GM23338 (cell line): ENCODE data around the gene SLC15A1. TPM values are rescaled to one million over a fixed set of nuclear protein-coding genes. Genes with fewer than 3 reads are reported as not detected.

Experiments used
- ATAC-seq: fragments of 200-7000 bp; cut with Tn5 transposase; 3 replicates; pipeline ENCODE4 v1.9.1; 2020
- DNase-seq: peaks from one replicate; pipeline ENCODE4 v3.0.0-alpha.2; 2015; ENCODE audit warnings: low spot score
- H2AFZ ChIP-seq: fragments of 200-600 bp; sonication (generic); 2 replicates; pipeline ENCODE4 v1.8.0; 2016; ENCODE audit warnings: antibody characterized with exemption, mild to moderate bottlenecking, moderate library complexity
- H3F3A ChIP-seq: fragments of 200-600 bp; sonication (generic); replicated peaks from 2 replicates; pipeline ENCODE4 v1.8.0; 2017; ENCODE audit warnings: antibody characterized with exemption, mixed run types, low read depth
- H3K27ac ChIP-seq: fragments of 200-600 bp; sonication (generic); 2 replicates; pipeline ENCODE4 v1.6.1; 2016; ENCODE audit warnings: low read depth
- H3K27me3 ChIP-seq: fragments of 200-600 bp; sonication (generic); 2 replicates; pipeline ENCODE4 v1.8.0; 2016; ENCODE audit warnings: mild to moderate bottlenecking, mixed run types, moderate library complexity; ENCODE audit not compliant: insufficient read depth
- H3K36me3 ChIP-seq: fragments of 200-600 bp; sonication (generic); 2 replicates; pipeline ENCODE4 v1.8.0; 2016; ENCODE audit warnings: mild to moderate bottlenecking; ENCODE audit not compliant: insufficient read depth
- H3K4me1 ChIP-seq: fragments of 200-600 bp; sonication (generic); 2 replicates; pipeline ENCODE4 v1.8.0; 2016; ENCODE audit warnings: mild to moderate bottlenecking, moderate library complexity; ENCODE audit not compliant: insufficient read depth
- H3K4me2 ChIP-seq: fragments of 200-600 bp; sonication (generic); 2 replicates; pipeline ENCODE4 v1.7.1; 2017; ENCODE audit warnings: mixed run types
- H3K4me3 ChIP-seq: fragments of 200-600 bp; sonication (generic); 2 replicates; pipeline ENCODE4 v1.6.1; 2016; ENCODE audit warnings: mixed run types
- H3K79me2 ChIP-seq: fragments of 200-600 bp; sonication (generic); replicated peaks from 2 replicates; pipeline ENCODE4 v1.8.0; 2017; ENCODE audit warnings: mild to moderate bottlenecking; ENCODE audit not compliant: insufficient read depth
- H3K9me2 ChIP-seq: fragments of 200-600 bp; sonication (generic); 2 replicates; pipeline ENCODE4 v1.8.0; 2017; ENCODE audit not compliant: insufficient read depth
- H4K20me1 ChIP-seq: fragments of 200-600 bp; sonication (generic); replicated peaks from 2 replicates; pipeline ENCODE4 v1.8.0; 2017; ENCODE audit warnings: mild to moderate bottlenecking; ENCODE audit not compliant: insufficient read depth
- H3K27ac Mint-ChIP-seq: 2 replicates; pipeline ENCODE4 v1.8.0; 2020; ENCODE audit warnings: inconsistent platforms, mild to moderate bottlenecking, moderate library complexity, mixed read lengths
- H3K27me3 Mint-ChIP-seq: 3 replicates; pipeline ENCODE4 v1.8.0; 2022; ENCODE audit warnings: low read depth, mild to moderate bottlenecking, moderate library complexity, mixed read lengths, inconsistent platforms; ENCODE audit not compliant: insufficient read depth, poor library complexity
- H3K36me3 Mint-ChIP-seq: 3 replicates; pipeline ENCODE4 v1.8.0; 2021; ENCODE audit warnings: low read depth, mild to moderate bottlenecking, inconsistent platforms, moderate library complexity, mixed read lengths
- H3K4me1 Mint-ChIP-seq: 3 replicates; pipeline ENCODE4 v1.8.0; 2020; ENCODE audit warnings: mild to moderate bottlenecking, inconsistent platforms, mixed read lengths
- H3K4me3 Mint-ChIP-seq: 3 replicates; pipeline ENCODE4 v1.8.0; 2021; ENCODE audit warnings: moderate library complexity, mild to moderate bottlenecking, inconsistent platforms, mixed read lengths
- H3K9me3 Mint-ChIP-seq: 3 replicates; pipeline ENCODE4 v1.8.0; 2020; ENCODE audit warnings: moderate library complexity, mild to moderate bottlenecking, inconsistent platforms, mixed read lengths
- CREB1 ChIP-seq: fragments of 250-450 bp; sonication (Bioruptor Pico); IDR thresholded peaks from 2 replicates; pipeline ENCODE4 v1.5.0; 2020; ENCODE audit warnings: low read depth, mild to moderate bottlenecking, moderate library complexity
- EZH2 ChIP-seq: fragments of 200-600 bp; sonication (generic); IDR thresholded peaks from one replicate; pipeline ENCODE4 v1.8.0; 2017; ENCODE audit warnings: antibody characterized with exemption, mild to moderate bottlenecking, low read depth; ENCODE audit not compliant: unreplicated experiment
- EZH2phosphoT487 ChIP-seq: fragments of 200-600 bp; sonication (generic); IDR thresholded peaks from one replicate; pipeline ENCODE4 v1.8.1; 2018; ENCODE audit warnings: antibody characterized with exemption; ENCODE audit not compliant: unreplicated experiment
- JUNB ChIP-seq: IDR thresholded peaks from one replicate; pipeline ENCODE4 v1.6.1; 2016; ENCODE audit warnings: antibody characterized with exemption; ENCODE audit not compliant: unreplicated experiment
- NANOG ChIP-seq: IDR thresholded peaks from 2 replicates; pipeline ENCODE4 v1.6.1; 2016; ENCODE audit warnings: antibody characterized with exemption, borderline replicate concordance
- POLR2AphosphoS5 ChIP-seq: IDR thresholded peaks from 2 replicates; pipeline ENCODE4 v1.6.1; 2016; ENCODE audit warnings: antibody characterized with exemption, low read depth
- STAT1 ChIP-seq: IDR thresholded peaks from one replicate; pipeline ENCODE4 v1.6.1; 2016; ENCODE audit warnings: antibody characterized with exemption; ENCODE audit not compliant: unreplicated experiment
- ZNF114 ChIP-seq: fragments of 250-450 bp; sonication (Bioruptor Pico); IDR thresholded peaks from 2 replicates; pipeline ENCODE4 v1.5.0; 2020; ENCODE audit warnings: mild to moderate bottlenecking, moderate library complexity
- ZNF331 ChIP-seq: fragments of 250-450 bp; sonication (Bioruptor Pico); IDR thresholded peaks from 2 replicates; pipeline ENCODE4 v1.5.0; 2020; ENCODE audit warnings: low read depth, mild to moderate bottlenecking, moderate library complexity
- polyA plus RNA-seq: library from polyadenylated mRNA; unstranded; fragments of >200 nt; fragmentation: Nextera tagmentation; extraction: Ambion mirVana; gene quantifications from 2 replicates; pipeline ENCODE4 v1.2.1, GENCODE V29; 2016
- total RNA-seq: library from RNA; depleted of rRNA; stranded (reverse); fragments of >200 nt; shearing (Covaris generic); gene quantifications from 2 replicates; pipeline ENCODE4 v1.2.3, GENCODE V29; 2014
- TF ChIP-seq, protein P1 (sequence below): IDR thresholded peaks from one replicate; pipeline ENCODE4 v1.6.1; 2018; ENCODE audit warnings: antibody characterized with exemption; ENCODE audit not compliant: unreplicated experiment
- TF ChIP-seq, protein P2 (sequence below): IDR thresholded peaks from 2 replicates; pipeline ENCODE4 v1.6.1; 2016; ENCODE audit warnings: antibody characterized with exemption
- TF ChIP-seq, protein P3 (sequence below): fragments of 250-450 bp; sonication (Bioruptor Pico); IDR thresholded peaks from 2 replicates; pipeline ENCODE4 v1.5.0; 2020; ENCODE audit warnings: mild to moderate bottlenecking, moderate library complexity
- TF ChIP-seq, protein P4 (sequence below), 2 experiments: fragments of 200-600 bp in 1 of 2; sonication (generic) in 1 of 2; conservative IDR thresholded peaks; 2 replicates each; pipeline versions ENCODE4 v1.5.1 to v1.6.1; 2016 to 2017; ENCODE audit warnings: antibody characterized with exemption in 2 of 2, low read depth in 2 of 2, mild to moderate bottlenecking in 2 of 2, moderate library complexity in 1 of 2

The SLC15A1 gene
- total and polyA plus RNA-seq, 2 experiments from 2014 or later: 1.6 to 3.0 TPM

DNA sequence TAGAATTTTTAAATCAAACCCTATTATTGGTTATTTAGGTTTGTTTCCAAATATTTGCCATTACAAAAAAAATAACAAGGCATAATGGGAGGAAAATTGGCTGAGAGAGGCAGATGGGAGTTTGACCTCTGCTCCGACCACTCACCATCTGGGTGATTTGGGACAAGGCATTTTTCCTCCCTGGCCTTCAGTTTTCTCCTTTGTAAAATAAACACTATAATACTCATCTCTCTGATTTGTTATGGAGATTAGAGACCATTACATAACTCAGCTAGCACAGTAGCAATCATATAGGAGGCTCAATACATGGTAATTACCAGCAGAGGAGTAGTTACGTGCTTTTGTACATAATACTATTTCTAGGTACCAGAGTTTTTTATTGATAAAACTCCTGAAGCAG, 105.4 kb downstream of the SLC15A1 start:
- no peaks in the 10 kb centered on the region for H3K9me3 Mint-ChIP-seq
- Histone ChIP-seq H3K79me2 (no peaks in the 10 kb centered on the region), H3K27ac (no peak overlapping the region), H3K9me2 (no peaks in the 10 kb centered on the region), H2AFZ (no peak overlapping the region), H3K36me3 (no peaks in the 10 kb centered on the region), H3K27me3 (no peaks in the 10 kb centered on the region), H4K20me1 (no peaks in the 10 kb centered on the region), H3K4me3 (no peak overlapping the region), H3F3A (no peaks in the 10 kb centered on the region), H3K4me1 (no peaks in the 10 kb centered on the region), H3K4me2 (no peak overlapping the region)
- peaks cover 4% of the 10 kb centered on the region for H3K27me3 Mint-ChIP-seq
- no peak for ATAC-seq
- TF ChIP-seq ZNF114 (CRISPR knock-in tag): no peak
- TF ChIP-seq, protein P1, sequence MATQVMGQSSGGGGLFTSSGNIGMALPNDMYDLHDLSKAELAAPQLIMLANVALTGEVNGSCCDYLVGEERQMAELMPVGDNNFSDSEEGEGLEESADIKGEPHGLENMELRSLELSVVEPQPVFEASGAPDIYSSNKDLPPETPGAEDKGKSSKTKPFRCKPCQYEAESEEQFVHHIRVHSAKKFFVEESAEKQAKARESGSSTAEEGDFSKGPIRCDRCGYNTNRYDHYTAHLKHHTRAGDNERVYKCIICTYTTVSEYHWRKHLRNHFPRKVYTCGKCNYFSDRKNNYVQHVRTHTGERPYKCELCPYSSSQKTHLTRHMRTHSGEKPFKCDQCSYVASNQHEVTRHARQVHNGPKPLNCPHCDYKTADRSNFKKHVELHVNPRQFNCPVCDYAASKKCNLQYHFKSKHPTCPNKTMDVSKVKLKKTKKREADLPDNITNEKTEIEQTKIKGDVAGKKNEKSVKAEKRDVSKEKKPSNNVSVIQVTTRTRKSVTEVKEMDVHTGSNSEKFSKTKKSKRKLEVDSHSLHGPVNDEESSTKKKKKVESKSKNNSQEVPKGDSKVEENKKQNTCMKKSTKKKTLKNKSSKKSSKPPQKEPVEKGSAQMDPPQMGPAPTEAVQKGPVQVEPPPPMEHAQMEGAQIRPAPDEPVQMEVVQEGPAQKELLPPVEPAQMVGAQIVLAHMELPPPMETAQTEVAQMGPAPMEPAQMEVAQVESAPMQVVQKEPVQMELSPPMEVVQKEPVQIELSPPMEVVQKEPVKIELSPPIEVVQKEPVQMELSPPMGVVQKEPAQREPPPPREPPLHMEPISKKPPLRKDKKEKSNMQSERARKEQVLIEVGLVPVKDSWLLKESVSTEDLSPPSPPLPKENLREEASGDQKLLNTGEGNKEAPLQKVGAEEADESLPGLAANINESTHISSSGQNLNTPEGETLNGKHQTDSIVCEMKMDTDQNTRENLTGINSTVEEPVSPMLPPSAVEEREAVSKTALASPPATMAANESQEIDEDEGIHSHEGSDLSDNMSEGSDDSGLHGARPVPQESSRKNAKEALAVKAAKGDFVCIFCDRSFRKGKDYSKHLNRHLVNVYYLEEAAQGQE: no peak
- no peak for TF ChIP-seq EZH2phosphoT487
- no peak for TF ChIP-seq CREB1 (CRISPR knock-in tag)
- no peak for TF ChIP-seq ZNF331 (CRISPR knock-in tag)
- TF ChIP-seq EZH2: no peak
- TF ChIP-seq, protein P2, sequence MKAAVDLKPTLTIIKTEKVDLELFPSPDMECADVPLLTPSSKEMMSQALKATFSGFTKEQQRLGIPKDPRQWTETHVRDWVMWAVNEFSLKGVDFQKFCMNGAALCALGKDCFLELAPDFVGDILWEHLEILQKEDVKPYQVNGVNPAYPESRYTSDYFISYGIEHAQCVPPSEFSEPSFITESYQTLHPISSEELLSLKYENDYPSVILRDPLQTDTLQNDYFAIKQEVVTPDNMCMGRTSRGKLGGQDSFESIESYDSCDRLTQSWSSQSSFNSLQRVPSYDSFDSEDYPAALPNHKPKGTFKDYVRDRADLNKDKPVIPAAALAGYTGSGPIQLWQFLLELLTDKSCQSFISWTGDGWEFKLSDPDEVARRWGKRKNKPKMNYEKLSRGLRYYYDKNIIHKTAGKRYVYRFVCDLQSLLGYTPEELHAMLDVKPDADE: no peak
- no peak for TF ChIP-seq STAT1
- TF ChIP-seq, protein P3, sequence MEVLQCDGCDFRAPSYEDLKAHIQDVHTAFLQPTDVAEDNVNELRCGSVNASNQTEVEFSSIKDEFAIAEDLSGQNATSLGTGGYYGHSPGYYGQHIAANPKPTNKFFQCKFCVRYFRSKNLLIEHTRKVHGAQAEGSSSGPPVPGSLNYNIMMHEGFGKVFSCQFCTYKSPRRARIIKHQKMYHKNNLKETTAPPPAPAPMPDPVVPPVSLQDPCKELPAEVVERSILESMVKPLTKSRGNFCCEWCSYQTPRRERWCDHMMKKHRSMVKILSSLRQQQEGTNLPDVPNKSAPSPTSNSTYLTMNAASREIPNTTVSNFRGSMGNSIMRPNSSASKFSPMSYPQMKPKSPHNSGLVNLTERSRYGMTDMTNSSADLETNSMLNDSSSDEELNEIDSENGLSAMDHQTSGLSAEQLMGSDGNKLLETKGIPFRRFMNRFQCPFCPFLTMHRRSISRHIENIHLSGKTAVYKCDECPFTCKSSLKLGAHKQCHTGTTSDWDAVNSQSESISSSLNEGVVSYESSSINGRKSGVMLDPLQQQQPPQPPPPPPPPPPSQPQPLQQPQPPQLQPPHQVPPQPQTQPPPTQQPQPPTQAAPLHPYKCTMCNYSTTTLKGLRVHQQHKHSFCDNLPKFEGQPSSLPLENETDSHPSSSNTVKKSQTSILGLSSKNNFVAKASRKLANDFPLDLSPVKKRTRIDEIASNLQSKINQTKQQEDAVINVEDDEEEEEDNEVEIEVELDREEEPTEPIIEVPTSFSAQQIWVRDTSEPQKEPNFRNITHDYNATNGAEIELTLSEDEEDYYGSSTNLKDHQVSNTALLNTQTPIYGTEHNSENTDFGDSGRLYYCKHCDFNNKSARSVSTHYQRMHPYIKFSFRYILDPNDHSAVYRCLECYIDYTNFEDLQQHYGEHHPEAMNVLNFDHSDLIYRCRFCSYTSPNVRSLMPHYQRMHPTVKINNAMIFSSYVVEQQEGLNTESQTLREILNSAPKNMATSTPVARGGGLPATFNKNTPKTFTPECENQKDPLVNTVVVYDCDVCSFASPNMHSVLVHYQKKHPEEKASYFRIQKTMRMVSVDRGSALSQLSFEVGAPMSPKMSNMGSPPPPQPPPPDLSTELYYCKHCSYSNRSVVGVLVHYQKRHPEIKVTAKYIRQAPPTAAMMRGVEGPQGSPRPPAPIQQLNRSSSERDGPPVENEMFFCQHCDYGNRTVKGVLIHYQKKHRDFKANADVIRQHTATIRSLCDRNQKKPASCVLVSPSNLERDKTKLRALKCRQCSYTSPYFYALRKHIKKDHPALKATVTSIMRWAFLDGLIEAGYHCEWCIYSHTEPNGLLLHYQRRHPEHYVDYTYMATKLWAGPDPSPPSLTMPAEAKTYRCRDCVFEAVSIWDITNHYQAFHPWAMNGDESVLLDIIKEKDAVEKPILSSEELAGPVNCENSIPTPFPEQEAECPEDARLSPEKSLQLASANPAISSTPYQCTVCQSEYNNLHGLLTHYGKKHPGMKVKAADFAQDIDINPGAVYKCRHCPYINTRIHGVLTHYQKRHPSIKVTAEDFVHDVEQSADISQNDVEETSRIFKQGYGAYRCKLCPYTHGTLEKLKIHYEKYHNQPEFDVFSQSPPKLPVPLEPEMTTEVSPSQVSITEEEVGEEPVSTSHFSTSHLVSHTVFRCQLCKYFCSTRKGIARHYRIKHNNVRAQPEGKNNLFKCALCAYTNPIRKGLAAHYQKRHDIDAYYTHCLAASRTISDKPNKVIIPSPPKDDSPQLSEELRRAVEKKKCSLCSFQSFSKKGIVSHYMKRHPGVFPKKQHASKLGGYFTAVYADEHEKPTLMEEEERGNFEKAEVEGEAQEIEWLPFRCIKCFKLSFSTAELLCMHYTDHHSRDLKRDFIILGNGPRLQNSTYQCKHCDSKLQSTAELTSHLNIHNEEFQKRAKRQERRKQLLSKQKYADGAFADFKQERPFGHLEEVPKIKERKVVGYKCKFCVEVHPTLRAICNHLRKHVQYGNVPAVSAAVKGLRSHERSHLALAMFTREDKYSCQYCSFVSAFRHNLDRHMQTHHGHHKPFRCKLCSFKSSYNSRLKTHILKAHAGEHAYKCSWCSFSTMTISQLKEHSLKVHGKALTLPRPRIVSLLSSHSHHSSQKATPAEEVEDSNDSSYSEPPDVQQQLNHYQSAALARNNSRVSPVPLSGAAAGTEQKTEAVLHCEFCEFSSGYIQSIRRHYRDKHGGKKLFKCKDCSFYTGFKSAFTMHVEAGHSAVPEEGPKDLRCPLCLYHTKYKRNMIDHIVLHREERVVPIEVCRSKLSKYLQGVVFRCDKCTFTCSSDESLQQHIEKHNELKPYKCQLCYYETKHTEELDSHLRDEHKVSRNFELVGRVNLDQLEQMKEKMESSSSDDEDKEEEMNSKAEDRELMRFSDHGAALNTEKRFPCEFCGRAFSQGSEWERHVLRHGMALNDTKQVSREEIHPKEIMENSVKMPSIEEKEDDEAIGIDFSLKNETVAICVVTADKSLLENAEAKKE (CRISPR knock-in tag): no peak
- TF ChIP-seq JUNB: no peak
- TF ChIP-seq POLR2AphosphoS5: no peak
- TF ChIP-seq, protein P4, sequence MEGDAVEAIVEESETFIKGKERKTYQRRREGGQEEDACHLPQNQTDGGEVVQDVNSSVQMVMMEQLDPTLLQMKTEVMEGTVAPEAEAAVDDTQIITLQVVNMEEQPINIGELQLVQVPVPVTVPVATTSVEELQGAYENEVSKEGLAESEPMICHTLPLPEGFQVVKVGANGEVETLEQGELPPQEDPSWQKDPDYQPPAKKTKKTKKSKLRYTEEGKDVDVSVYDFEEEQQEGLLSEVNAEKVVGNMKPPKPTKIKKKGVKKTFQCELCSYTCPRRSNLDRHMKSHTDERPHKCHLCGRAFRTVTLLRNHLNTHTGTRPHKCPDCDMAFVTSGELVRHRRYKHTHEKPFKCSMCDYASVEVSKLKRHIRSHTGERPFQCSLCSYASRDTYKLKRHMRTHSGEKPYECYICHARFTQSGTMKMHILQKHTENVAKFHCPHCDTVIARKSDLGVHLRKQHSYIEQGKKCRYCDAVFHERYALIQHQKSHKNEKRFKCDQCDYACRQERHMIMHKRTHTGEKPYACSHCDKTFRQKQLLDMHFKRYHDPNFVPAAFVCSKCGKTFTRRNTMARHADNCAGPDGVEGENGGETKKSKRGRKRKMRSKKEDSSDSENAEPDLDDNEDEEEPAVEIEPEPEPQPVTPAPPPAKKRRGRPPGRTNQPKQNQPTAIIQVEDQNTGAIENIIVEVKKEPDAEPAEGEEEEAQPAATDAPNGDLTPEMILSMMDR (conservative IDR thresholded peaks at IDR 0.05; ENCODE audit: low read depth in 2 of 2): no peak
- TF ChIP-seq NANOG: no peak
- no peak overlapping the region for H3K27ac Mint-ChIP-seq
- no peaks in the 10 kb centered on the region for H3K36me3 Mint-ChIP-seq
- H3K4me1 Mint-ChIP-seq: no peaks in the 10 kb centered on the region
- no peak overlapping the region for H3K4me3 Mint-ChIP-seq
- no peak for DNase-seq
